Airway epithelial cell (primary cell): ENCODE measurements around the gene ZNF350. TPM values are rescaled to one million over a fixed set of nuclear protein-coding genes. Genes with fewer than 3 reads are reported as not detected.

Experiments
- total RNA-seq: library from RNA; depleted of rRNA; stranded (reverse); fragments of >200 nt; gene quantifications from 2 replicates; pipeline ENCODE4 v1.2.3, GENCODE V29; 2015

ZNF350 gene
- 0.98 and 2.4 TPM in 2 replicates for total RNA-seq

DNA sequence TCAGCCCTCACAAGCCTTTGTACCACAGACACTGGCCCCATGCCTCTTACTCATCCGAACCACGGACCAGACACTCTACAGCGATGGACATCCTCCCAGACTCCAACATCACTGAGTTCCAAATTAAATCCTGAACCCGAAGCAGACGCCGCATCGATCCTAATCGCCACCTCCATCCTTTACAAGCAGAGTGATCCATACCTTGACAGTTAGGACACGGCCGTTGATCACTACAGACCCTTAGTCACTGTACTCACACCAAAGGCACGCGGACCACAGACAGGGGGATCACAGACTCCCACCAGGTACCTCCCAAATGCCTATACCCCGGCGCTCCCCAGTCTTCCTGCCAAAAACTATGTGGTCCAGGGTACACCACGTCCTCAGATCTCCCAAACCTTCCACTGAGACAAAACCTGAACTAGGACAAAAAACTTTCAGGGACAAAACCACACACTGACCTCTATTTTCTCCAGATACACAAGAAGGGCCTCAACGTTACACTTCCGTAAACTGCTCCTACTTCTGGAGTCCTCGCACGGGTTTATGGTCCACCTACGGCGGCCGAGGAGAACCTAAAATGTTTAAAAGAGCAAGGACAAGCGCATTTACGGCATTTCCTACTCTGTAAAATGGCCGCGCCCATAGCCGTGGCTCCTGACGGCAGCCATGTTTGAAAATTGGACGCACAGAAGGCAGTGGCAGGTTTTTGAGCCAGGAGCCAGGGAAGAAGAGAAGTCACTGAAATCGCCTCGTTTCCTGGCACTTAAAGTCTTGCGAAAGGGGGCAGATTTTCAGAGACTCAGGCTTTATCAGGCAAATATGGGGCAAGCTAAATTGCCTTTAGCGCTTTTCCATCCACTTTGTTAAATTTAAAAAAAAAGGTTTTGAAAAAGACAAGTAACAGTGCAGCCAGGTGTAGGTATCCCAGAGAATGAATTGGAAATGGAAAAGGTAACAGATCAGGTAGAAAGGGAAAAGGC lies at the start of gene ZNF350:
ZNF350 (minus strand) TSS at position 532 of the 983 bp plus-strand sequence. CDS start 12,480 bp downstream, outside the sequence.

DNA sequence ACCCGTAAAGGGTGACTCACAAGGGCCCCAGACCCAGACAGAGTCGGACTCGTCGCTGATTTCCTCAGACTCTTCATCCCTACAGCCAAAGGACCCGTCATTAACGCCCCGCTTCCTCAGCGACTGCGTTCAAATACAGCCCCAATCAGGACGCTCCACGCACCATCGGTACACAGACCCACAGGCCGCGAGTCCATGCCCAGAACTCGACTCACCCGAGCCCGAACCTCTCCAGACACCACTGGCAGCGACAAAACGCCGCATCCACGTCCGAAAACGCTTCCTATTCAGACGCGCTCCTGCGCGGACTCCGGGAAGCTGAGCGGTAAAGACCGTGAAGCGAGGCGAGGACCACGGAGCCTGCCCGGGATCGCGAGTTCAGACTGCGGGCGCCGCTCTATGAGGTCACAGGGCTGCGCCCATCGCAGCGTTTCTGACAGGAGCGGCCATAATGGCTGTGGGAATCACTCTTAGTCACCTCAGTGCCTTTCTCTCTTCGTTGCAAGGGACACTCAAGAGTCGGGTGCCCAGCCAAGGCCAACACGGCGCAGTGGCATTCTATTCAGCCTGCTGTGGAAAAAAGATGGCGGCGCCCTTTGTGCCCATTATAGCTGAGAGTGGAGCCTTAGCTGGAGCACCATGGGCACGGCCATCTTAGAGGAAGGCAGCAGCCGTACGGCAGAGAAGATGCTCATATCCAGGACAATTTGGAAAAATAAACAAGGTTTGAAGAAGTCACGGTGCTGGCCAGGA lies 41.6 kb upstream of the ZNF350 start, which contains the start of gene ZNF614:
ZNF614 (minus strand) TSS at position 353 of the 753 bp plus-strand sequence. CDS start 2,634 bp downstream, outside the sequence.

DNA sequence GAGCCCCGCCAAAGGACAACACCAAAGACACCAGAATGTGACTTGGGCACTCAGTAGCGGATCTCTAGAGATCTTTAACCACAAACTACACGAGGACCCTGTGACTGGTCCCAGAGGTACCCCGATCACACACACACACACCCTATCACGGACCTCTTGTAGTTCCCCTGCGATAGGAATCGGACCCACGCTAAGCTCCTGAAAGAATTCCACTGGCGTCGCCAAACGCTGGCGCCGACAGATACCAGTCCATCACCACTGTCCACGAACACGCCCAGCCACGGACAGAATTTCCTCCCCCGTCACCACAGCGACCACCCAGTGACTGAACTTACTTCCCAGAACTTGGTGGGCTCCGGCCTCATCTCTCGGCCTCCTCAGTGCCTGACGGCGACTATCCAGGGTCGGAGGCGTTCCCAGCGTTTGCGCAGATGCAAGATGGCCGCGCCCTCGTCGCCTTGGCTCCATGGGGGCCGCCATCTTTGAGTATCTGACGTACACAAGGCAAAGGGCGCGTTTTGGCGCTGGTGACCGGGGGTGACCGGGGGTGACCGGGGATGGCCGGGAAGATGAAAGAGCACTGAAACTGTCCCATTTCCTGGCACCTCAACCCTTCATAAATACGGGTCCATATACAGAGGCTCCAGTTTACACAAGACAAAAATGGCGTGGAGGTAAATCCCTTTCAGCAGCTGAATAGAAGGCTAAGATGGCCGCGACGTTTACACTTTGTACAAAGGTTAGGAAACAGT lies 21.3 kb upstream of the ZNF350 start, which contains the start of gene ZNF615:
ZNF615 (minus strand) TSS at position 406 of the 752 bp plus-strand sequence. CDS start 4,500 bp downstream, outside the sequence.

DNA sequence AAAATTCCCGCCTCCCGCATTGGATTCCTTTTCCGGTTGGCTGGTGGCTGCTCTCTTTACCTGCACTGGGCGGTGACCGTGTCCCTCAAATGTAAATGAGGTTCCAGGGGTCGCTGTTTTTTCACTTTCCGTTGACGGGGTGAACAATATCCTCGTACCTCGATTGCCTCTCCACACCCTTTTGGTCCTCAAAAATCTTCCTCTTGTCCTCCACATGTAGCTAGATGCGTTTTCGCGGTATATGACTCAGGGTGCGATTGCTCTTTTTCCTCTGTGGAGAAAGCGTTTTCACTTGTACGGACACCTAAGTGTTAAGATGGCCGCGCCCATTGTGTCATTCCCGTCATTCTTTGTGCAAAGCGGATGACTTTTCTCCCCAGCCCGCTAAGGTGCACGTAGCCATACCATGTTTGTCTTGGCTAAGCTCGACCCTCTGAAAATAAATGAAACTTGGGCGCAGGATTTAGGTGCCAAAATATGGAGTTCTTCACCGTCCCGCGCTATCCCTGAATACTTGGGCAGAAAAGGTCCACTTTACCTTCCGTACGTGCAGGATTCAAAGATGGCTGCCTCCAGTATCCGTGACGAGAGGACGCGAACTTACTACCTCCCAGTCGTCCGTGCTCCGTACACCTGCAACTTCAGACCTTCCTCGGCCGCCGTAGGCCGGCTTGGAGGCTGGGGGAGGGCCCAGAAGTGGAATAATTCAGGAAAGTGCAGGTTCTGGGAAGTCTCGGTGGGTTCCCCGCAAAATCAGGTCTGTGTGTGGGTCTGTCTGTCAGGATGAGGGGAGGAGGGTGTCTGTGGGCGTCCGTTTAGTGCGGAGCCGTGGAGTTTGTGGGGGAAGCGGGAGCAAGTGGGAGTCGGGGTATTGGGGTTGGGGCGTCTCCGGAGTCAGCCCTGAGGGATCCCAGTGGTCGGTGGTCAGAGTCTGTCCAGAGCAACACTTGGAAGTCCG lies 59.6 kb downstream of the ZNF350 start, which contains the start of gene ZNF613:
ZNF613 (plus strand) TSS at position 689 of the 958 bp plus-strand sequence. CDS start 8,749 bp downstream, outside the sequence.

Other genes starting within 250 kb of the ZNF350 start
- not detected in 2 replicates for gene FPR1, start 235.0 kb downstream of the ZNF350 start, total RNA-seq
- not detected in 2 replicates for gene FPR2, start 225.7 kb downstream of the ZNF350 start, total RNA-seq
- gene FPR3, start 191.7 kb downstream of the ZNF350 start, total RNA-seq, result not detected in 2 replicates
- 2.5 and 5.0 TPM in 2 replicates for gene ZNF577, start 98.9 kb downstream of the ZNF350 start, total RNA-seq
- gene ZNF649, start 81.8 kb downstream of the ZNF350 start, total RNA-seq, result 4.6 and 7.0 TPM in 2 replicates
- 3.1 and 9.8 TPM in 2 replicates for gene ZNF613, start 59.4 kb downstream of the ZNF350 start, total RNA-seq
- 3.3 and 5.6 TPM in 2 replicates for gene ZNF615, start 21.4 kb upstream of the ZNF350 start, total RNA-seq
- gene ZNF614, start 41.5 kb upstream of the ZNF350 start, total RNA-seq, result 7.2 and 7.9 TPM in 2 replicates
- 2.4 and 5.6 TPM in 2 replicates for gene ZNF432, start 62.0 kb upstream of the ZNF350 start, total RNA-seq
- gene ZNF841, start 108.9 kb upstream of the ZNF350 start, total RNA-seq, result 3.3 and 7.5 TPM in 2 replicates
- gene ZNF616, start 153.1 kb upstream of the ZNF350 start, total RNA-seq, result 3.5 and 5.6 TPM in 2 replicates
- gene ZNF836, start 184.8 kb upstream of the ZNF350 start, total RNA-seq, result 3.3 and 6.3 TPM in 2 replicates
- 234 and 274 TPM in 2 replicates for gene PPP2R1A, start 203.2 kb upstream of the ZNF350 start, total RNA-seq